Panc1 (cell line): ENCODE data around the gene SRP19. TPM values are rescaled to one million over a fixed set of nuclear protein-coding genes. Genes with fewer than 3 reads are reported as not detected.

Experiments
- ATAC-seq: fragments of 200-7000 bp; cut with Tn5 transposase; 2 replicates; pipeline ENCODE4 v1.9.1; 2020; ENCODE audit warnings: mild to moderate bottlenecking, moderate library complexity
- Bru-seq: library from RNA; stranded (reverse); fragments of 400-500 nt; gene quantifications from one replicate; lab custom pipeline; 2021; lab: Mats Ljungman, UMichigan
- BruChase-seq, 2 experiments: library from RNA; stranded (reverse); fragments of 400-500 nt; gene quantifications; one replicate each; lab custom pipeline; 2021; lab: Mats Ljungman, UMichigan
- BruUV-seq: library from RNA; stranded (reverse); fragments of 400-500 nt; replicated peaks from 2 replicates; lab custom pipeline; 2021; lab: Mats Ljungman, UMichigan
- CTCF ChIA-PET: fragments of 300-600 bp; sonication (Branson Sonifier 250); formaldehyde crosslinking; loops from one replicate; lab custom pipeline; 2022; ENCODE audit warnings: antibody characterized with exemption; lab: Charles Lee
- POLR2A ChIA-PET: fragments of 300-600 bp; sonication (Branson Sonifier 250); formaldehyde crosslinking; loops from one replicate; lab custom pipeline; 2022; ENCODE audit warnings: antibody characterized with exemption; lab: Charles Lee
- DNase-seq: peaks from one replicate; pipeline ENCODE4 v3.0.0-alpha.2; 2010; ENCODE audit warnings: low read depth, low spot score
- H3K27ac ChIP-seq: 2 replicates; pipeline ENCODE4 v1.5.1; 2011; ENCODE audit warnings: mild to moderate bottlenecking, low read length, inconsistent platforms
- H3K27me3 ChIP-seq: fragments of 200-500 bp; sonication (Bioruptor generic); 2 replicates; pipeline ENCODE4 v1.6.0; 2014; ENCODE audit warnings: low read length, inconsistent platforms; ENCODE audit not compliant: control insufficient read depth, insufficient read depth
- H3K36me3 ChIP-seq: fragments of 200-500 bp; sonication (Bioruptor generic); 2 replicates; pipeline ENCODE4 v1.5.1; 2014; ENCODE audit warnings: inconsistent platforms, mild to moderate bottlenecking, low read length, moderate library complexity; ENCODE audit not compliant: control insufficient read depth, insufficient read depth
- H3K4me1 ChIP-seq: 2 replicates; pipeline ENCODE4 v1.5.1; 2011; ENCODE audit warnings: inconsistent platforms, mild to moderate bottlenecking, low read length, moderate library complexity; ENCODE audit not compliant: control insufficient read depth, insufficient read depth
- H3K4me3 ChIP-seq, 2 experiments: 2 replicates each; pipeline ENCODE4 v1.5.1; 2011 to 2012; ENCODE audit warnings: low read depth in 2 of 2, low read length in 2 of 2, mild to moderate bottlenecking in 2 of 2, inconsistent platforms in 1 of 2, moderate library complexity in 1 of 2
- H3K9me3 ChIP-seq: fragments of 200-500 bp; sonication (Bioruptor generic); 2 replicates; pipeline ENCODE4 v1.5.1; 2014; ENCODE audit warnings: low read depth, mild to moderate bottlenecking, inconsistent platforms, low read length, moderate library complexity; ENCODE audit not compliant: control insufficient read depth, insufficient read depth
- POLR2AphosphoS5 ChIP-seq: IDR thresholded peaks from 2 replicates; pipeline ENCODE4 v1.6.1; 2012; ENCODE audit warnings: mild to moderate bottlenecking, low read depth, low read length, moderate library complexity
- SIN3A ChIP-seq: IDR thresholded peaks from 2 replicates; pipeline ENCODE4 v1.6.1; 2012; ENCODE audit warnings: low read depth, mild to moderate bottlenecking, low read length, moderate library complexity, borderline replicate concordance; ENCODE audit not compliant: insufficient read depth
- TCF7L2 ChIP-seq: IDR thresholded peaks from 2 replicates; pipeline ENCODE4 v1.6.1; 2011; ENCODE audit warnings: mild to moderate bottlenecking, low read depth, low read length, inconsistent platforms
- in situ Hi-C: cut with HindIII; loops from 2 replicates; pipeline ENCODE4 v1.10.0; 2016; ENCODE audit warnings: low sequenced_read_pairs, low pct_unique_long_range_greater_than_20kb
- intact Hi-C: fragments of 100-400 bp; cut with micrococcal nuclease; formaldehyde crosslinking; loops from one replicate; pipeline ENCODE4 v1.10.0; 2022; ENCODE audit not compliant: unreplicated experiment
- long read RNA-seq: library from polyadenylated mRNA; unstranded; transcript quantifications from one replicate; pipeline ENCODE4 v2.0.0, GENCODE V29; 2021; ENCODE audit not compliant: unreplicated experiment
- polyA plus RNA-seq: library from polyadenylated mRNA; unstranded; fragments of >200 nt; gene quantifications from one replicate; pipeline ENCODE4 v1.2.1, GENCODE V29; 2012; ENCODE audit warnings: missing spikeins; ENCODE audit not compliant: insufficient read length
- total RNA-seq: library from RNA; stranded (reverse); gene quantifications from one replicate; pipeline ENCODE4 v1.2.1, GENCODE V29; 2021; ENCODE audit not compliant: unreplicated experiment
- TF ChIP-seq, protein P1 (sequence below), 2 experiments: IDR thresholded peaks; 2 replicates each; pipeline ENCODE4 v1.6.1; 2011 to 2012; ENCODE audit warnings: low read depth in 2 of 2, control low read depth in 1 of 2, low read length in 1 of 2, mild to moderate bottlenecking in 1 of 2, moderate library complexity in 1 of 2; ENCODE audit not compliant: insufficient read depth in 1 of 2
- TF ChIP-seq, protein P2 (sequence below): fragments of 450-650 bp; IDR thresholded peaks from 2 replicates; pipeline ENCODE4 v1.5.1; 2017; ENCODE audit warnings: mild to moderate bottlenecking

Gene SRP19
- 55.8 TPM for total RNA-seq
- 43.1 TPM for polyA plus RNA-seq
- percentile 78 among the genes with signal in this experiment for Bru-seq, nascent RNA
- percentile 85 among the genes with signal in this experiment for BruChase-seq, experiment 1, labeled RNA remaining after a 2-hour chase
- percentile 82 among the genes with signal in this experiment for BruChase-seq, experiment 2, labeled RNA remaining after a 6-hour chase
- long read RNA-seq, transcript SRP19-207 (4 exons, 727 nt), result minor isoform, 30 of 190 reads
- long read RNA-seq, transcript SRP19-206 (5 exons, 2,841 nt), result minor isoform, 50 of 190 reads
- long read RNA-seq, transcript SRP19-201 (5 exons, 937 nt), result minor isoform, 5 of 190 reads
- long read RNA-seq, transcript SRP19-205 (2 exons, 473 nt), result major isoform, 68 of 190 reads
- long read RNA-seq, partial matches to known transcripts, result 12 of 190 reads
- long read RNA-seq, other reads (novel, unspliced or antisense), result 18 of 190 reads

DNA sequence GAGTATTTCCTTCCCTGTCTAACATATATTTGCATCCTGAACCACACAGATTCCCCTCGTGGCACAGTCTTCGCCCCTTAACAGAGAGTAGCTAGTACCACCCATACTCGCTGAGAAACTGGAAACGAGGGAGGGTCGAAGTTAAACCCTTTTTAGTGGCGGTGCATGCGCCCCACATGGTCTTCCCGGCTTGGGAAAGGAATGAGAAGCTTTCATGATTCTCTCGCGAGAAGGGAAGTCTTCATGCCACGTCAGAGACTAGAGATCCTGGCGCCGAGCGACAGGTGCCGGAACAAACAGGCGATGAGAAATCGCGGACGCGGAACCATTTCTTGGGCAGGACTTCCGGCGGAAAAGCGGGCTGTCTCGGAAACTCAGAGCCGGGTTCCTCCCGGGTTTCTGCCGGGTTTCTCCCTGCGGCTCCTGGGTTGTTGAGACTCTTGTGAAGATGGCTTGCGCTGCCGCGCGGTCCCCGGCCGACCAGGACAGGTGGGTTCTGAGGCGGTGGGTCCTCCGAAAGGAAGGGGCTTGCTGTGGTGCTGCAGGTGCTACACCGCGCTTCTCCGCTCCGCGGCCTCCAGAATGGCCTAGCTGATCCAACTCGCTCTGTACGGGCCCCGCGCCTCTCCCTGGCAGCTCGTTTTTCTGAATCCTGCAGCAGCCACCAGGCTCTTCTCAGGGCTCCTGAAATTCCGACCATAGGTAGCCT, at the start of gene SRP19:
Gene SRP19 (plus strand): TSS at position 359 of the 709 bp plus-strand sequence. CDS start 90 bp downstream, at position 449.
- Histone ChIP-seq H3K27me3 (no peaks in the 10 kb centered on the region), H3K9me3 (no peaks in the 10 kb centered on the region), H3K4me3 (peak within 1 kb of the TSS; percentile 82 to 94), H3K4me1 (peaks cover 14% of the 10 kb centered on the region), H3K36me3 (peaks cover 12% of the 10 kb centered on the region), H3K27ac (peak within 1 kb of the TSS; percentile 96)
- peak; percentile 99 for ATAC-seq
- DNase-seq, result peak; percentile 84
- ChIA-PET POLR2A (interaction anchor here (0.6 kb wide), 1 partner anchor 12 kb away, joined by 12 read pairs; no protein-coding TSS in a partner anchor), CTCF (interaction anchor here (0.8 kb wide), 1 partner anchor 13 kb away, joined by 6 read pairs; no protein-coding TSS in a partner anchor)
- in situ Hi-C loops (no loop called here), intact Hi-C loops (no loop called here)
- BruUV-seq, result no TSS peak
- TF ChIP-seq TCF7L2, result no peak; the same call in 1 of the 2 replicates
- TF ChIP-seq SIN3A, result 0 out of 2 replicates have a peak, but pooled peaks have one; percentile 39
- peak; percentile 87 for TF ChIP-seq POLR2AphosphoS5
- TF ChIP-seq, protein P1, sequence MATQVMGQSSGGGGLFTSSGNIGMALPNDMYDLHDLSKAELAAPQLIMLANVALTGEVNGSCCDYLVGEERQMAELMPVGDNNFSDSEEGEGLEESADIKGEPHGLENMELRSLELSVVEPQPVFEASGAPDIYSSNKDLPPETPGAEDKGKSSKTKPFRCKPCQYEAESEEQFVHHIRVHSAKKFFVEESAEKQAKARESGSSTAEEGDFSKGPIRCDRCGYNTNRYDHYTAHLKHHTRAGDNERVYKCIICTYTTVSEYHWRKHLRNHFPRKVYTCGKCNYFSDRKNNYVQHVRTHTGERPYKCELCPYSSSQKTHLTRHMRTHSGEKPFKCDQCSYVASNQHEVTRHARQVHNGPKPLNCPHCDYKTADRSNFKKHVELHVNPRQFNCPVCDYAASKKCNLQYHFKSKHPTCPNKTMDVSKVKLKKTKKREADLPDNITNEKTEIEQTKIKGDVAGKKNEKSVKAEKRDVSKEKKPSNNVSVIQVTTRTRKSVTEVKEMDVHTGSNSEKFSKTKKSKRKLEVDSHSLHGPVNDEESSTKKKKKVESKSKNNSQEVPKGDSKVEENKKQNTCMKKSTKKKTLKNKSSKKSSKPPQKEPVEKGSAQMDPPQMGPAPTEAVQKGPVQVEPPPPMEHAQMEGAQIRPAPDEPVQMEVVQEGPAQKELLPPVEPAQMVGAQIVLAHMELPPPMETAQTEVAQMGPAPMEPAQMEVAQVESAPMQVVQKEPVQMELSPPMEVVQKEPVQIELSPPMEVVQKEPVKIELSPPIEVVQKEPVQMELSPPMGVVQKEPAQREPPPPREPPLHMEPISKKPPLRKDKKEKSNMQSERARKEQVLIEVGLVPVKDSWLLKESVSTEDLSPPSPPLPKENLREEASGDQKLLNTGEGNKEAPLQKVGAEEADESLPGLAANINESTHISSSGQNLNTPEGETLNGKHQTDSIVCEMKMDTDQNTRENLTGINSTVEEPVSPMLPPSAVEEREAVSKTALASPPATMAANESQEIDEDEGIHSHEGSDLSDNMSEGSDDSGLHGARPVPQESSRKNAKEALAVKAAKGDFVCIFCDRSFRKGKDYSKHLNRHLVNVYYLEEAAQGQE (IDR thresholded peaks at IDR 0.05; ENCODE audit: insufficient read depth in 1 of 2, low read depth in 2 of 2, low read length in 1 of 2), result 0 out of 4 replicates have a peak, but pooled peaks of 1 of the 2 experiments have one; percentile 45

- TF ChIP-seq, protein P1 (IDR thresholded peaks at IDR 0.05; ENCODE audit: insufficient read depth in 1 of 2, low read depth in 2 of 2, low read length in 1 of 2), result no peak
- TF ChIP-seq TCF7L2 (no peak), SIN3A (no peak), POLR2AphosphoS5 (no peak)
- TF ChIP-seq, protein P2, sequence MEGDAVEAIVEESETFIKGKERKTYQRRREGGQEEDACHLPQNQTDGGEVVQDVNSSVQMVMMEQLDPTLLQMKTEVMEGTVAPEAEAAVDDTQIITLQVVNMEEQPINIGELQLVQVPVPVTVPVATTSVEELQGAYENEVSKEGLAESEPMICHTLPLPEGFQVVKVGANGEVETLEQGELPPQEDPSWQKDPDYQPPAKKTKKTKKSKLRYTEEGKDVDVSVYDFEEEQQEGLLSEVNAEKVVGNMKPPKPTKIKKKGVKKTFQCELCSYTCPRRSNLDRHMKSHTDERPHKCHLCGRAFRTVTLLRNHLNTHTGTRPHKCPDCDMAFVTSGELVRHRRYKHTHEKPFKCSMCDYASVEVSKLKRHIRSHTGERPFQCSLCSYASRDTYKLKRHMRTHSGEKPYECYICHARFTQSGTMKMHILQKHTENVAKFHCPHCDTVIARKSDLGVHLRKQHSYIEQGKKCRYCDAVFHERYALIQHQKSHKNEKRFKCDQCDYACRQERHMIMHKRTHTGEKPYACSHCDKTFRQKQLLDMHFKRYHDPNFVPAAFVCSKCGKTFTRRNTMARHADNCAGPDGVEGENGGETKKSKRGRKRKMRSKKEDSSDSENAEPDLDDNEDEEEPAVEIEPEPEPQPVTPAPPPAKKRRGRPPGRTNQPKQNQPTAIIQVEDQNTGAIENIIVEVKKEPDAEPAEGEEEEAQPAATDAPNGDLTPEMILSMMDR, result no peak
- no peaks in the 10 kb centered on the region for H3K9me3 ChIP-seq
- H3K4me1 ChIP-seq, result no peaks in the 10 kb centered on the region
- ChIA-PET CTCF (no interaction called here), POLR2A (no interaction called here)
- no peak for DNase-seq
- in situ Hi-C loops (no loop called here), intact Hi-C loops (no loop called here)
- ATAC-seq, result no peak
- H3K36me3 ChIP-seq, result no peaks in the 10 kb centered on the region
- H3K4me3 ChIP-seq, result no peak overlapping the region
- H3K27me3 ChIP-seq, result no peaks in the 10 kb centered on the region
- H3K27ac ChIP-seq, result no peak overlapping the region
- BruUV-seq, result no TSS peak
These were observed 48.5 kb upstream of the SRP19 start for GRCh38 chr5:112812549-112812948.
